PFSK-1 (cell line): ENCODE results near the gene ENTPD2.

Experiments used
- FOXP2 ChIP-seq: optimal IDR thresholded peaks from 2 replicates; pipeline ENCODE3; 2011; ENCODE audit warnings: borderline replicate concordance, control low read depth, inconsistent platforms; ENCODE audit not compliant: insufficient read depth; ENCODE audit errors: extremely low read length, extremely low read depth
- POLR2AphosphoS5 ChIP-seq: IDR thresholded peaks from 2 replicates; pipeline ENCODE4 v1.6.1; 2012; ENCODE audit warnings: low read depth, mild to moderate bottlenecking, control low read depth, low read length, moderate library complexity
- REST ChIP-seq, 2 experiments: IDR thresholded peaks; 2 replicates each; pipeline versions ENCODE4 v1.6.1 to v1.8.0; 2011 to 2012; ENCODE audit warnings: low read depth in 2 of 2, low read length in 2 of 2, control low read depth in 1 of 2, inconsistent platforms in 1 of 2, mild to moderate bottlenecking in 1 of 2, moderate library complexity in 1 of 2; ENCODE audit not compliant: insufficient read depth in 1 of 2
- SIN3A ChIP-seq: IDR thresholded peaks from 2 replicates; pipeline ENCODE4 v1.6.1; 2012; ENCODE audit warnings: mild to moderate bottlenecking, low read length, moderate library complexity, borderline replicate concordance; ENCODE audit not compliant: insufficient read depth
- TAF1 ChIP-seq: IDR thresholded peaks from 2 replicates; pipeline ENCODE4 v1.6.1; 2012; ENCODE audit warnings: low read length, control low read depth, borderline replicate concordance; ENCODE audit not compliant: insufficient read depth

DNA sequence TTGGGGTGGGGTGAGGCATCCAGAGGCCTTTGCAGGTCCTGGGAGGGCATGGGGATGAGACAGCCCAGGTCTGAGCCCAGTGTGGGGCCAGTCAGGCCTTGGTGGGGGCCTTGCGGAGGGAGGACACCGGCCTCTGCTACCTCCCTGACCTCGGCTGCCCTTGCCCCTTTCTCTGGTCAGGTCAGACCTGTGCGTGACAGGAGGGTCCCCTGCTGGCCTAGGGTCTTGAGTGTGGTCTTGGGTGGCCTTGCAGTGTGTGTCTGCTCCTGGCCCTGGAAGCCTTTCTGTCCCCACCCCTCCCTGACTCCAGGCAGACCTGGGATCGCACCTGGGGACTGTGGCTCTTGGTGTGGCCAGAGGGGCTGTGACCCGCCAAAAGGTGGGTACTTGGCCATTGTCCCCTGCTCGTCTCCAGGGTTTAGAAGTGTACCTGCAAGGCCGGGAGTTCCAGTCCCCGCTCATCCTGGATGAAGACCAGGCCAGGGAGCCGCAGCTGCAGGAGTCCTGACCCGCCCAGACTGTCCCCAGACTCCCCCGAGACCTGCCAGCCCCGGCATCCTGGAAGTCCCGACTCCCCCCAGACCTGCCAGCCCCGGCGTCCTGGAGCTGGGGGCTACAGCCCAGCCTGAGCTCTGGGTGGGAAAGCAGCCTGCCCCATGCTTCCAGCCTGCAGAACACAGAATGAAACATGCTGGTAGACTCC, 28.5 kb upstream of the ENTPD2 start:
- no peak for TF ChIP-seq REST (IDR thresholded peaks at IDR 0.05; ENCODE audit: insufficient read depth in 1 of 2, low read depth in 2 of 2, low read length in 2 of 2)
- no peak for TF ChIP-seq TAF1
- no peak for TF ChIP-seq SIN3A
- no peak for TF ChIP-seq POLR2AphosphoS5
- no peak for TF ChIP-seq FOXP2
